Dendritic cell treated with granulocyte-macrophage colony-stimulating factor and Interleukin-4, amounts not matched to agents 40 ng/mL and 50 ng/mL, for 4 days (primary cell): ENCODE measurements around the gene MRPS24.
"Not testable (repeated sequence)": the region's sequence is repeated elsewhere in the genome, so short reads cannot be mapped to it uniquely, and the experiment has no call there.

ENCODE experiments used
- H3K27ac Mint-ChIP-seq: one replicate; pipeline ENCODE4 v1.8.0; 2022; ENCODE audit warnings: mild to moderate bottlenecking, mixed read lengths
- H3K27me3 Mint-ChIP-seq: one replicate; pipeline ENCODE4 v1.8.0; 2022; ENCODE audit warnings: mild to moderate bottlenecking, mixed read lengths
- H3K36me3 Mint-ChIP-seq: one replicate; pipeline ENCODE4 v1.8.0; 2022; ENCODE audit warnings: low read depth, mixed read lengths
- H3K4me1 Mint-ChIP-seq: one replicate; pipeline ENCODE4 v1.8.0; 2022; ENCODE audit warnings: low read depth, mixed read lengths
- H3K4me3 Mint-ChIP-seq: one replicate; pipeline ENCODE4 v1.8.0; 2022; ENCODE audit warnings: mild to moderate bottlenecking, moderate library complexity, mixed read lengths
- H3K9me3 Mint-ChIP-seq: one replicate; pipeline ENCODE4 v1.8.0; 2022; ENCODE audit warnings: mixed read lengths
- intact Hi-C: fragments of 100-400 bp; cut with micrococcal nuclease; formaldehyde crosslinking; loops from one replicate; pipeline ENCODE4 v1.15.0; 2022

MRPS24 gene

DNA sequence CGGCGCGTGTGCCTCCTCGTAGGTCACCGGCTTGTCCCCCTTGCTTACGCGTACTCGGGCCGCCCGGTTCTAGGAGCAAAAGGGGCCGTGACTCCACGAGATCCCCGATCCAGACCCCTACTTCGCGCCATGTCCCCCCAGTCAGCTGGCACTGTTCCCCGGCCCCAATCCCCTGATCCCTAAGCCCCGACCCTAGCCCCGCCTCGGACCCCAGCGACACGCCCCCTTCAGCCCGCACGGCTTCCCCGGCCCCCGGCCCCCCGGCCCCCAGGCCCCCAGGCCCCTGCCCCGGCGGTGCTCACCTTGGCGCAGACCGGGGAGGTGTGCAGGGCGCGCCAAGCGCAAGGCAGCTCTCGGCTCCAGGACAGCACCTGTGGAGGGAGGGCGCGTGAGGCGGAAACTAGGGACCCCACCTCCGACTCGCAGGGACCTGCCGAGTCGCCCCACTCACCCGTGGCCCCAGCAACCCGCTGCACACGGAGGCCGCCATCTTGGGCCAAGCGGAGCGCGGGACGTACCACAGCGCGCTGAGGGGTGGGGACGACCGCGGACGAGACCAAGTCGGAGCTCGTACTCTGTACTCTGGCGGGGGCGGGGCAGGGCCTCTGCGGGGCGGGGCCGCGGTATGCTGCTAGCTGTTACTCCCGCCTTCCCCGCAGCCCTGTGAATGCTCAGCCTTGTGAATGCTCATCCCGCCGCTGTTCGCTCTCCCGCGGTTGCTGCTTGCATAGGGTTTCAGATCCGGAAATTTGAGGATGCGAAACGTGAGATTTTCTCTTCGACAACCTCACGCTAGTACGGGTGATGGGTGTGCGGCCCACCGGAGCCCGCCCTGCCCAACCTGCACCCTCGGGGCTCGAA lies at the start of gene MRPS24:
Gene MRPS24, minus strand, starts transcription at position 512 of the 861 bp plus-strand sequence. Its CDS starts 22 bp downstream, at position 490.
- Mint-ChIP-seq H3K36me3 (peaks cover 27% of the 10 kb centered on the region), H3K4me3 (peak within 1 kb of the TSS; percentile 83), H3K27me3 (no peaks in the 10 kb centered on the region), H3K4me1 (peaks cover 51% of the 10 kb centered on the region), H3K9me3 (no peaks in the 10 kb centered on the region), H3K27ac (peak within 1 kb of the TSS; percentile 98)
- intact Hi-C loops: no loop called here

DNA sequence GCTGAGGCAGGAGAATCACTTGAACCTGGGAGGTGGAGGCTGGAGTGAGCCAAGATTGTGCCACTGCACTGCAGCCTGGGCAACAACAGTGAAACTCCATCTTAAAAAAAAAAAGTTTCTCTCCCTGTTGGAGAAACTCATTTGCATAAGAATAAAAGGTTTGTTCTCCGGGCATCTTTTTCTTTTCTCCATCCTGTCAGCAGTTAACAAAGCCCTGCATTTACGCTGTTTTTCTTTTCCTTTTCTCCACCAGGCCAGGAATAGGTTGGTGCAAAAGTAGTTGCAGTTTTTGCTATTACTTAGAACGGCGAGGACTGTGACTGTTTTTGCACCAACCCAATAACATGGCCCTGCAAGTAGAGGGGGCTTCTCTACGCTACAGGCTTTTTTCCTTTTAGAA lies 46.6 kb upstream of the MRPS24 start:
- Mint-ChIP-seq H3K4me1 (no peaks in the 10 kb centered on the region), H3K27me3 (no peaks in the 10 kb centered on the region), H3K4me3 (no peak overlapping the region), H3K36me3 (peaks cover 19% of the 10 kb centered on the region), H3K9me3 (no peaks in the 10 kb centered on the region), H3K27ac (no peak overlapping the region)
- intact Hi-C loops: no loop called here

DNA sequence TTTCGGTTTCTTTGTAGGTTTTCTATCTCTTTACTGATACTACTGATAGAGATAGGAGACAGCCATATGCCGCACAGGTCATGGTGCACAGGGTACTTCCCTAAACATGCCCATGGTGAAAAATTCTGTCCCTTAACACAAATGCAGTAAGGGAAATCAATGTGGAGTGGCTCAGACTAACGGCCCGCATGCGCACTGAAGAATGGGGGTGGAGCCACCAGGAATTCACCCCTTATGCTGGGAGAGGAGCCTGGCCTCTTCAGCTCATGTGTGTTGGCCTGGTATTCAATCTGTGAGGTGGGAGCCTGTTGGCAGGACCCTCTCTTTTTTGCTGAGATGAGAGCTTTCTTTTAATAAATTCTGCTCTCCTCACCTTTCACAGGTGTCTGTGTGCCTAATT lies 45.5 kb upstream of the MRPS24 start:
- Mint-ChIP-seq H3K4me3 (no peak overlapping the region), H3K4me1 (no peaks in the 10 kb centered on the region), H3K9me3 (no peaks in the 10 kb centered on the region), H3K27ac (no peak overlapping the region), H3K27me3 (no peaks in the 10 kb centered on the region), H3K36me3 (peaks cover 17% of the 10 kb centered on the region)
- intact Hi-C loops: no loop called here

DNA sequence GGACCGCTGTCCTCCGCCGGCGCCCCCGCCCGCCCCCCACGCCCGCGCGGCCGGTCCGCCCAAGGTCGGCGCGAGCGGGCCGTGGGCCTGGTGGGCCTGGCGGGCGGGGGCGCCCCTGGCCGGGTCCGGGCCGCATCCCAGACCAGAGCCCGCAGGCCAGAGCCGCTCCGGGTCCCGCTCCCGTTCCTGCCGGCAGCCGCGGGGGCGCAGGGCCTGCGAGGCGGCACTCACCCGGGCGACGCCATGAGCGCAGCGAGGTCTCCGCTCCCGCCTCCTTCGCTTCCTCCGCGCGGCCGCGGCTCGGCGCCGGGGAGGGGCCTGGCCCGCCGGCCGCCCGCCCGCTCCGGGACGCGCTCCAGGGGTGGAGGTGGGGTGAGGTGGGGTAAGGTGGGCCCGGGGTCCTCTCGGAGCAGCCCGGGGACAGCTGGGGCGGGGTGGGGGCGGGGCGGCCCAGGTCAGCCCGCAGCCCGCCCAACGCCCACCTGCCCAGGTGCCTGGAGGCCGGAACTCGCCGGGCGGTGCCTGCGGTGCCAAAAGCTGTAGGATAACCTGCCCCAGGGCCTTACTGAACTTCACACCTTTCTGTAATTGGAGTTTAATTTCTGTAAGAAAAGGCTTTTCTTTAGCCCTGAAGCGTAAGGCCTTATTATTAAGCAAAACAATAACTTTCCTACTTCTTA lies 37.2 kb upstream of the MRPS24 start, which contains the start of gene URGCP:
Gene URGCP, minus strand, starts transcription at position 266 of the 680 bp plus-strand sequence. Its CDS starts 21 bp downstream, at position 245.
- H3K9me3 Mint-ChIP-seq: no peaks in the 10 kb centered on the region
- H3K27me3 Mint-ChIP-seq: no peaks in the 10 kb centered on the region
- H3K36me3 Mint-ChIP-seq: peaks cover 23% of the 10 kb centered on the region
- H3K4me3 Mint-ChIP-seq: peak within 1 kb of the TSS; percentile 91
- intact Hi-C loops: no loop called here
- peak within 1 kb of the TSS; percentile 88 for H3K27ac Mint-ChIP-seq
- H3K4me1 Mint-ChIP-seq: peaks cover 37% of the 10 kb centered on the region

DNA sequence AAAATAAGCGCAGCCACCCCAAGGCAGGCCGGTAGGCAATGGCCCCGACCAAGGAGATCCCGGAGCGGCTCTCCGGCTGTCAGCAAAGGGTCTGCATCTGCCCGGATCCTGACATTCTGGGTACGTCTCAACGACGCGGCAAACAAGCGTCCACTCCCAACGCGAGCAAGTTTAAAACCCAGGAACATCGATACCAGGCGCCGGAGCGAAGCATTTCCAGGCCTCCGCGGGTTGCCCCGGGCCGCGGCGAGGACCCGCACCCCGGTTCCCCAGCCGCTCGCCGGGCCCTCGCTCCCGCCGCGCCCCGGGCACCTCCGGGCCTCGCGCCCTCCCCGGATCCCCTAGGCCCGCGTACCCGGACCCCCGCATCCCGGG lies 36.6 kb upstream of the MRPS24 start:
- intact Hi-C loops: no loop called here
- H3K36me3 Mint-ChIP-seq: peaks cover 24% of the 10 kb centered on the region
- peaks cover 39% of the 10 kb centered on the region for H3K4me1 Mint-ChIP-seq
- no peaks in the 10 kb centered on the region for H3K27me3 Mint-ChIP-seq
- H3K9me3 Mint-ChIP-seq: no peaks in the 10 kb centered on the region
- H3K4me3 Mint-ChIP-seq: peak overlapping the region; percentile 91
- peak overlapping the region; percentile 88 for H3K27ac Mint-ChIP-seq

DNA sequence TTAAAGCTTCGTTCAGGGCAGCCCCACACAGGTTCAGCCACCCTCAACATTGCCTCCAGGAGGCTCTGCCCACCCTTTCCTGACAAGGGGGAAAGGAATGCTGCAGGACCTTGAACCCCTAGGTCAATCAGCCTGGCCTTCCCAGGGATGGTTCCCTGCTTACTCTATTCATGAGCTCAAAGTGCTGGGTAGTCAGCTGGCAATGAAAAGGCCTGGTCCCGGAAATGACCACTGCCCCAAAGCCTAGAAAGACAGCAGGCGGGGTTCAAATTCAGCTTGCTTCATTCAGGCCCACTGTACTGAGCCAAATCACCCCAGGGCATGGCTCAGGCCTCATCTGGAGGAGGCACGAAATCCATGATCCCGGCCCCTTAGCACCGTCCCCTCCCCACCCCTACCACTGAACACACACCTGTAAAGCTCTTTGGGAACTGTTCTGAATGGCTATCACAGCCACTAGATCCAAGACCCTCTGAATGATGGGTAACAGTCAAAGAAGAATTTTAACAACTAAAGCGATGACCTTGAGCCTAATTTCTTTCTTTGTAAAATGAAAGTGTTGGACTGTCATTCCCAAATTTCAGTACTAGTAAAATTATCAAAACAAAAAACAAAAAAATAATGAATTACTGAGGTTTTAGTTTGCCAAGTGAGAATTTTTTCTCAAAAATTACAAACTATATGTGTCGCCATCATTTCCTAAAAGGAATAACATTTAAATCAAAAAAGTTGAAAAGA lies 36.1 kb upstream of the MRPS24 start:
- Mint-ChIP-seq H3K4me3 (peak overlapping the region; percentile 91), H3K27me3 (no peaks in the 10 kb centered on the region), H3K4me1 (peaks cover 39% of the 10 kb centered on the region), H3K27ac (peak overlapping the region; percentile 88), H3K36me3 (peaks cover 24% of the 10 kb centered on the region), H3K9me3 (no peaks in the 10 kb centered on the region)
- intact Hi-C loops: no loop called here

DNA sequence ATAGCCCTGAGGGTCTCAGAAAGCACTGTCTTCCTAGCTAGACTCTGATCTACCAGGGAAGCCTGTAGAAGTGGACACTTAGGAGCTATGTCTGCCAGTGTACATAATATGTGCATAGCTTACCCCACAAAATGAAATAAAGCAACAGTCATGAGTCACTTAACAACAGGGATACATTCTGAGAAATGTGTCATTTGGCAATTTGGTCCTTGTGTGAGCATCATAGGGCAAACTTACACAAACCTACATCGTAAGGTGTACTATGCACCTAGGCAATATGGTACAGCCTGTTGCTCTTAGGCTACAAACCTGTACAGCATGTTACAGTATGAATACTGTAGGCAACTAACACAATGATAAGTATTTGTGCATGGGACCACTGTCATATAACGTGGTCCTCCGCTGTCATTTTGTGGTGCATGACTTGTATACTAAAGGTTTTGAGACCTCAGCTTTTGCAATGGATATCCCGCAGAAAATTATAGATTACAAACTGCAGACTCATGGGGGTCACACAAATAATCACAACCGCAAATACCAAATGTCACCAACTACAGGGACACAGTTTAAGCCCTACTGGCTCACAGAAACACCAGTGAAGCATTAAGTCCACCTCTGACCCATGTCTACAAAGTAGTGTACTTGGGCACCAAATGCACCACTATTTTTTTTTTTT lies 35.4 kb upstream of the MRPS24 start:
- Mint-ChIP-seq H3K36me3 (peaks cover 24% of the 10 kb centered on the region), H3K9me3 (no peaks in the 10 kb centered on the region), H3K4me3 (no peak overlapping the region), H3K27ac (no peak overlapping the region), H3K4me1 (peaks cover 39% of the 10 kb centered on the region), H3K27me3 (no peaks in the 10 kb centered on the region)
- intact Hi-C loops: no loop called here

DNA sequence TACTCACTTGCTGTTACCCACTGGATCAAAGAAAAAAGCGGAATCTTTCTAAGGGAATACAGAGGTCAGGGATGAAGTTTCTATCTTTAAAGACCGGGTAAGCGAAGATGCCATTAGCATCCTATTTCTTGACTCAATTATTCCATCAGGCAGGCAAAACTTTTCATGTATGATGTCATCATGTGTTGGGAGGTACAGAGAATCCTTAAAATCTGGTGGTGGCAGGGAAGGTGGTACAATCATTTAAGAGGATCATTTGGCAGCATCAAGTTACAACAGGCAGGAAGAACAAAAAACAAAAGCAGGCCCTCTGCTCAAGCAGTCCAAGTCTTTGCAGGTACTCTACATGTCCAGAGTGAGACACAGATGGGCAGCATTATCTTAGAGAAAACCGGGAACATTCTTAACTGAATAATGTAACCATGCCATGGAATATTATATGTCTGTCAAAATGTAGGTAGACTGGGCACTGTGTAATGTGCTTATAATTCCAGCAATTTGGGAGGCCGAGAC lies 33.3 kb upstream of the MRPS24 start:
- Mint-ChIP-seq H3K4me3 (no peak overlapping the region), H3K9me3 (no peaks in the 10 kb centered on the region), H3K27me3 (no peaks in the 10 kb centered on the region), H3K36me3 (peaks cover 24% of the 10 kb centered on the region), H3K4me1 (peaks cover 39% of the 10 kb centered on the region), H3K27ac (no peak overlapping the region)
- intact Hi-C loops: no loop called here

DNA sequence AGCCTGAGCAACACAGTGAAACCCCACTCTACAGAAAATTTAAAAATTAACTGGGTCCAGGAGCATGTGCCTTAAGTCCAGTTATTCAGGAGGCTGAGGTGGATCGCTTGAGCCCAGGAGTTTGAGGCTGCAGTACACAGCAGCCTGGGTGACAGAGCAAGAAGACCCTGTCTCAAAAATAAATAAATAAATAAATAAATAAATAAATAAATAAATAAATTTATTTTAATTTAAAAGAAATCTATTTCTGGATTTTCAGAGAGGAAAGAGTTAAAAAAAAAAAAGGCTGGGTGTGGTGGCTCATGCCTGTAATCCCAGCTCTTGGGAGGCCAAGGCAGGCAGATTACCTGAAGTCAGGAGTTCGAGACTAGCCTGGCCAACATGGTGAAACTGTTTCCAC lies 29.3 kb upstream of the MRPS24 start:
- H3K27me3 Mint-ChIP-seq, intact Hi-C loops, H3K27ac Mint-ChIP-seq, H3K4me3 Mint-ChIP-seq, H3K9me3 Mint-ChIP-seq: not testable (repeated sequence)
- Mint-ChIP-seq H3K36me3 (peaks cover 38% of the 10 kb centered on the region), H3K4me1 (peaks cover 25% of the 10 kb centered on the region)

DNA sequence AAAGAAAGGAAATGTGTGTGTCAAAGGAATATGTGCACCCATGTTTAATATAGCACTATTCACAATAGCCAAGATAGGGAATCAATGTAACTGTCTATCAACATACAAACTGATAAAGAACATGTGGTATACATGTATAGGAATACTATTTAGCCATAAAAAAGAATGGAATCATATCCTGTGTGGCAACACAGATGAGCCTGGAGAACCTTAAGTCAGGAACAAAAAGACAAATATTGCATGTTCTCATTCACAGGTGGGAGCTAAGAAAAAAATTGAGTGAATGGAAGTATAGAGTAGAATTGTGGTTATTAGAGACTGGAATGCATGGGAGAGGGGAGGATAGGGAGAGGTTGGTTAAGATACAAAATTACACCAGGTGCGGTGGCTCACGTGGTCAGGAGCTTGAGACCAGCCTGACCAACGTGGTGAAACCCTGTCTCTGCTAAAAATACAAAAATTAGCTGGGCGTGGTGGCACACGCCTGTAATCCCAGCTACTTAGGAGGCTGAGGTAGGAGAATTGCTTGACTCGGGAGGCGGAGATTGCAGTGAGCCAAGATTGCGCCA lies 26.6 kb upstream of the MRPS24 start:
- Mint-ChIP-seq H3K27me3 (no peaks in the 10 kb centered on the region), H3K4me3 (no peak overlapping the region), H3K9me3 (no peaks in the 10 kb centered on the region), H3K27ac (no peak overlapping the region), H3K36me3 (peaks cover 29% of the 10 kb centered on the region), H3K4me1 (peaks cover 13% of the 10 kb centered on the region)
- intact Hi-C loops: no loop called here

DNA sequence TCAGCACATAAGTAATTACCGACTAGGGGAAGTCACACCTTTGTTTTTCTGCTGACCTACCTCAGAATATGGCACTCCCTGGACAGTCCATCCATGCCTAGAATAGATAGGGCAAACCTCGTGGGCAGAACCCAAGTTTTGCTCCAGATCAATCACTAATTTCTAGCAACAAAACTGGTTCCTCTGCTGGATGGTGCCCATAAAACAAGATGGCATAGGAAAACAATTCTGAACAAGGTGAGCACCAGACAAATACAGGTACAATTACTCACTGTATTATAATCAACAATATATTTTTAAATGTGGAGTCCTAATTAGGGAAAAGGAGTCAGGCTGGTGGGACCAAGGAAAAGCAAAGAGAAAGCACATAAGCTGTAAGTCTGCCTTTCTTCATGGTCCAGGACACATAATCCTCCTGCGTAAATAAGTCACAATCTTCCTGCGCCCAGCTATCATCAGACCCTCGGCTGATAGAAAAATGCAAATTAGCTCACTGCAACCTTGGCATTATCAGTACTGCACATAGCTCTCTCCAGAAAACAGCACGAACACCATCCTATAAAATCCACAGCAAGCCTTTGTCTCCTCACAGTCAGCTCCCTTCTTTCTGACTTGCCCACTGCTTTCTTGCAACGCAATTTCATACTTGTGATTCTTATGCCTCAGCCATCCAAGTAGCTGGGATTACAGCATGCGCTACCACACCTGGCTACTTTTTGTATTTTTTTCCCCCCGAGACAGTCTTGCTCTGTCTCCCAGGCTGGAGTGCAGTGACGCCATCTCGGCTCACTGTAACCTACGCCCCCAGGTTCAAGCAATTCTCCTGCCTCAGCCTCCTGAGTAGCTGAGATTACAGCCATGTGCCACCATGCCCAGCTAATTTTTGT lies 22.0 kb upstream of the MRPS24 start:
- H3K4me1 Mint-ChIP-seq: peaks cover 25% of the 10 kb centered on the region
- H3K9me3 Mint-ChIP-seq: no peaks in the 10 kb centered on the region
- no peaks in the 10 kb centered on the region for H3K27me3 Mint-ChIP-seq
- H3K27ac Mint-ChIP-seq: no peak overlapping the region
- no peak overlapping the region for H3K4me3 Mint-ChIP-seq
- peaks cover 29% of the 10 kb centered on the region for H3K36me3 Mint-ChIP-seq
- intact Hi-C loops: no loop called here

DNA sequence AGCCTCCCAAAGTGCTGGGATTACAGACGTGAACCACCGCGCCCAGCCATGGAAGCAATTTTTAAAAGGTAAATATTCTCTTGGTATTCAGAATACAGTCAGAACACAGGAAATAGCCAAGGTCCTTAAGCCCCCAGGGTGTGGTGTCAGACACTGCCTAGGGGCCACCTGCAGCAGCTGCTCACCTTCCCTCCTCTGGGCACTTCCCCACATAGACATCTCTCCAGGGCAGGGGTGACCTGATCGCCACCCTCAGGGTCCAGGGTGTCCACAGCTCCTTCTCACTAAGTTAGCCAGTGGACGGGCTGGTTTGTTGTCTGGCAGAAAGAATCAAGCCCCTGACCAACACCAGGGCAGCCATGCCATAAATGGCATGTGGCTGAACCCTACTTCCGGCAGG lies 21.2 kb upstream of the MRPS24 start:
- Mint-ChIP-seq H3K9me3 (no peaks in the 10 kb centered on the region), H3K4me3 (no peak overlapping the region), H3K27me3 (no peaks in the 10 kb centered on the region), H3K4me1 (peaks cover 25% of the 10 kb centered on the region), H3K27ac (no peak overlapping the region), H3K36me3 (peaks cover 27% of the 10 kb centered on the region)
- intact Hi-C loops: no loop called here
